ENCODE data around the gene CCDC192. TPM values are rescaled to one million over a fixed set of nuclear protein-coding genes. Genes with fewer than 3 reads are reported as not detected.
"Not testable (repeated sequence)": the region's sequence is repeated elsewhere in the genome, so short reads cannot be mapped to it uniquely, and the experiment has no call there.

CCDC192 gene
- total and polyA plus RNA-seq, 10 of the 15 experiments (the other 5 are each of a cell fraction or from before 2014, with no cell fraction given): 0.20 to 0.79 (median 0.32) TPM; not detected in 4

GRCh38 chr5:127673117-127673800 lies 29.9 kb upstream of the CCDC192 start:
- CTCF ChIA-PET: interaction anchor here (0.7 to 1.1 kb wide), 3 partner anchors 15 to 134 kb away, joined by 3 to 4 read pairs (median 4); no protein-coding TSS in a partner anchor
- intact Hi-C loops (cut with micrococcal nuclease; ENCODE audit: unreplicated experiment) (no loop called here), in situ Hi-C loops (cut with MboI) (no loop called here)
- Histone ChIP-seq H3K4me1 (ENCODE audit: control insufficient read depth, insufficient read depth, low read length) (no peaks in the 10 kb centered on the region), H3K9ac (ENCODE audit: control insufficient read depth, insufficient read depth, low read length) (no peak overlapping the region), H3K4me3 (no peak overlapping the region), H3K79me2 (ENCODE audit: control insufficient read depth, insufficient read depth, low read length) (no peaks in the 10 kb centered on the region), H2AFZ (ENCODE audit: control insufficient read depth, low read depth, low read length) (no peak overlapping the region), H3K36me3 (ENCODE audit: control insufficient read depth in 2 of 2, insufficient read depth in 2 of 2, low read length in 1 of 2) (no peaks in the 10 kb centered on the region), H3K4me2 (ENCODE audit: control insufficient read depth, insufficient read depth) (no peak overlapping the region), H4K20me1 (ENCODE audit: control insufficient read depth, insufficient read depth) (no peaks in the 10 kb centered on the region), H3K27me3 (replicated peaks in 1 of 2; ENCODE audit: control insufficient read depth in 2 of 2, insufficient read depth in 2 of 2, low read length in 1 of 2) (no peaks in the 10 kb centered on the region), H3K9me3 (replicated peaks; ENCODE audit: control insufficient read depth, insufficient read depth, low read length) (no peaks in the 10 kb centered on the region), H3K27ac (ENCODE audit: control insufficient read depth, insufficient read depth) (no peak overlapping the region)
- DNase-seq (ENCODE audit: low read depth, low spot score): no peak
- RAD21 ChIA-PET (ENCODE audit: unreplicated experiment): interaction anchor here (1.0 to 1.1 kb wide), 2 partner anchors 87 to 109 kb away, joined by 4 read pairs; no protein-coding TSS in a partner anchor
- SMC1A ChIA-PET (ENCODE audit: uncharacterized antibody, unreplicated experiment): interaction anchor here (1.0 to 1.3 kb wide), 3 partner anchors 10 to 195 kb away, joined by 3 to 6 read pairs (median 3); no protein-coding TSS in a partner anchor
- ATAC-seq: no peak
- WGBS (ENCODE audit: insufficient coverage, insufficient replicate concordance, low lambda C conversion rate, missing lambda C conversion rate): 52% methylated on average over 2 of the region's 2 CpGs
- POLR2A ChIA-PET: no interaction called here
- no TSS peak for BruUV-seq (replicated peaks)
- TF ChIP-seq TAF1 (IDR thresholded peaks at IDR 0.05; ENCODE audit: borderline replicate concordance, low read depth, low read length) (no peak), MEF2A (IDR thresholded peaks at IDR 0.05; ENCODE audit: insufficient read depth, low read depth, low read length) (no peak), SIN3A (IDR thresholded peaks at IDR 0.05; ENCODE audit: low read depth, low read length) (no peak), PRDM15 (CRISPR knock-in tag; IDR thresholded peaks at IDR 0.05) (no peak), CHD2 (IDR thresholded peaks at IDR 0.05; ENCODE audit: borderline replicate concordance, low read depth, low read length) (no peak), SPI1 (IDR thresholded peaks at IDR 0.05; ENCODE audit: borderline replicate concordance, insufficient read depth, low read depth, low read length) (no peak), KDM1A (IDR thresholded peaks at IDR 0.05; ENCODE audit: borderline replicate concordance) (no peak), MYB (IDR thresholded peaks at IDR 0.05; ENCODE audit: borderline replicate concordance, low read depth, low read length) (no peak), ZNF207 (IDR thresholded peaks at IDR 0.05; ENCODE audit: borderline replicate concordance) (no peak), STAT3 (IDR thresholded peaks at IDR 0.05; ENCODE audit: low read depth, low read length) (no peak), CBX5 (IDR thresholded peaks at IDR 0.05; ENCODE audit: low read depth) (no peak)
- FAIRE-seq: no peak

GRCh38 chr5:127676951-127677350 lies 26.2 kb upstream of the CCDC192 start:
- H3K27me3 ChIP-seq (replicated peaks in 1 of 2; ENCODE audit: control insufficient read depth in 2 of 2, insufficient read depth in 2 of 2, low read length in 1 of 2); H3K36me3 ChIP-seq (ENCODE audit: control insufficient read depth in 2 of 2, insufficient read depth in 2 of 2, low read length in 1 of 2); FAIRE-seq; H3K4me1 ChIP-seq (ENCODE audit: control insufficient read depth, insufficient read depth, low read length); H3K9me3 ChIP-seq (replicated peaks; ENCODE audit: control insufficient read depth, insufficient read depth, low read length); H3K79me2 ChIP-seq (ENCODE audit: control insufficient read depth, insufficient read depth, low read length); intact Hi-C loops (cut with micrococcal nuclease; ENCODE audit: unreplicated experiment); DNase-seq (ENCODE audit: low read depth, low spot score); H3K9ac ChIP-seq (ENCODE audit: control insufficient read depth, insufficient read depth, low read length); ATAC-seq; BruUV-seq (replicated peaks); RAD21 ChIA-PET (ENCODE audit: unreplicated experiment); H2AFZ ChIP-seq (ENCODE audit: control insufficient read depth, low read depth, low read length); H3K4me3 ChIP-seq; H3K4me2 ChIP-seq (ENCODE audit: control insufficient read depth, insufficient read depth); POLR2A ChIA-PET; H4K20me1 ChIP-seq (ENCODE audit: control insufficient read depth, insufficient read depth); H3K27ac ChIP-seq (ENCODE audit: control insufficient read depth, insufficient read depth); in situ Hi-C loops (cut with MboI); CTCF ChIA-PET: not testable (repeated sequence)
- SMC1A ChIA-PET (ENCODE audit: uncharacterized antibody, unreplicated experiment): interaction anchor here (0.7 kb wide), 1 partner anchor 1195 kb away, joined by 3 read pairs; no protein-coding TSS in a partner anchor

Data from GM12878 (cell line).